MM.1S (cell line): ENCODE measurements around the gene TSHZ2.

Experiments
- DNase-seq: peaks from one replicate; pipeline ENCODE4 v3.0.0-alpha.2; 2015
- H2AFZ ChIP-seq: fragments of 300-600 bp; sonication (generic); 2 replicates; pipeline ENCODE4 v1.6.0; 2016; ENCODE audit warnings: antibody characterized with exemption, low read length
- H3F3A ChIP-seq: fragments of 300-600 bp; sonication (generic); 2 replicates; pipeline ENCODE4 v1.6.1; 2016; ENCODE audit warnings: mild to moderate bottlenecking, antibody characterized with exemption, low read length, moderate library complexity, mixed read lengths; ENCODE audit not compliant: insufficient read depth
- H3K27ac ChIP-seq: fragments of 300-600 bp; sonication (generic); 2 replicates; pipeline ENCODE4 v1.5.1; 2016; ENCODE audit warnings: mild to moderate bottlenecking, low read length
- H3K27me3 ChIP-seq: fragments of 300-600 bp; sonication (generic); replicated peaks from 2 replicates; pipeline ENCODE4 v1.6.0; 2016; ENCODE audit warnings: low read length; ENCODE audit not compliant: insufficient read depth
- H3K36me3 ChIP-seq: fragments of 300-600 bp; sonication (generic); replicated peaks from 2 replicates; pipeline ENCODE4 v1.6.1; 2016; ENCODE audit warnings: mild to moderate bottlenecking, low read length, mixed read lengths; ENCODE audit not compliant: insufficient read depth
- H3K4me1 ChIP-seq: fragments of 300-600 bp; sonication (generic); 2 replicates; pipeline ENCODE4 v1.6.1; 2016; ENCODE audit warnings: low read length, mixed read lengths
- H3K4me2 ChIP-seq: fragments of 300-600 bp; sonication (generic); 2 replicates; pipeline ENCODE4 v1.6.0; 2016; ENCODE audit warnings: low read depth, low read length
- H3K4me3 ChIP-seq: fragments of 300-600 bp; sonication (generic); 2 replicates; pipeline ENCODE4 v1.5.1; 2016; ENCODE audit warnings: low read length, mixed read lengths
- H3K79me2 ChIP-seq: fragments of 300-600 bp; sonication (generic); 2 replicates; pipeline ENCODE4 v1.6.1; 2016; ENCODE audit warnings: mixed run types, low read length, mixed read lengths
- H3K9ac ChIP-seq: fragments of 300-600 bp; sonication (generic); 2 replicates; pipeline ENCODE4 v1.6.1; 2016; ENCODE audit warnings: low read length, mixed read lengths
- H3K9me2 ChIP-seq: fragments of 300-600 bp; sonication (generic); replicated peaks from 2 replicates; pipeline ENCODE4 v1.6.1; 2016; ENCODE audit warnings: mild to moderate bottlenecking, low read length, mixed read lengths; ENCODE audit not compliant: insufficient read depth
- H3K9me3 ChIP-seq: fragments of 300-600 bp; sonication (generic); replicated peaks from 2 replicates; pipeline ENCODE4 v1.6.1; 2016; ENCODE audit warnings: mild to moderate bottlenecking, low read length, mixed read lengths; ENCODE audit not compliant: insufficient read depth
- H4K20me1 ChIP-seq: fragments of 300-600 bp; sonication (generic); 2 replicates; pipeline ENCODE4 v1.6.1; 2016; ENCODE audit warnings: mild to moderate bottlenecking, low read length, moderate library complexity, mixed read lengths; ENCODE audit not compliant: insufficient read depth
- CTCF ChIP-seq: fragments of 300-600 bp; sonication (generic); IDR thresholded peaks from 2 replicates; pipeline ENCODE4 v1.5.1; 2016; ENCODE audit warnings: antibody characterized with exemption, low read length, mixed read lengths
- EZH2 ChIP-seq: fragments of 300-600 bp; sonication (generic); optimal IDR thresholded peaks from 2 replicates; pipeline ENCODE3; 2017; ENCODE audit warnings: low read depth, mild to moderate bottlenecking, antibody characterized with exemption, low read length, mixed read lengths
- EZH2phosphoT487 ChIP-seq: fragments of 300-600 bp; sonication (generic); IDR thresholded peaks from 2 replicates; pipeline ENCODE4 v1.6.1; 2018; ENCODE audit warnings: antibody characterized with exemption, low read length

TSHZ2 gene

DNA sequence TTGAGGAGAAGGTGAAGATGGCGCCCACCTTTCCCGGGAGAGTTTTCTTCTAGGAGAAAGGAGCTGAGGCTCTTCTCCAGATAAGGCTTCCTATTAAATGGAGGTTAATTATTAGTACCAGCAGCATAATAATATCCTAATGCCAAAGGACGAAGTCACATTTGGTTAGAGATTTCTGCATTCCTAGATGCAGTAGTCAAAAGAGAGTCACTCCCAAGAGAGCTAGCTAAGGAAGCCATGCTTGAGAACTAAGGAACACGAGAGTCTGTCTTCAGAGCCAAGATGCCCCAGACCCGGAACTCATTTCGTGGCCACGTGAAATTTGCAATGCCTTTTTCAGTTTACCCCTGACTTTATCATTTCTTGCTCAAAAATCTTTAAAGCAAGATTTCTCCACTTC, 132.7 kb downstream of the TSHZ2 start:
- Histone ChIP-seq H3K27ac (no peak overlapping the region), H2AFZ (no peak overlapping the region), H4K20me1 (no peaks in the 10 kb centered on the region), H3K4me3 (no peak overlapping the region), H3K4me1 (no peaks in the 10 kb centered on the region), H3F3A (no peaks in the 10 kb centered on the region), H3K27me3 (no peaks in the 10 kb centered on the region), H3K9me2 (no peaks in the 10 kb centered on the region), H3K36me3 (no peaks in the 10 kb centered on the region), H3K4me2 (no peak overlapping the region), H3K9me3 (no peaks in the 10 kb centered on the region), H3K79me2 (no peaks in the 10 kb centered on the region), H3K9ac (no peak overlapping the region)
- DNase-seq = no peak
- TF ChIP-seq CTCF (no peak), EZH2 (no peak), EZH2phosphoT487 (no peak)

DNA sequence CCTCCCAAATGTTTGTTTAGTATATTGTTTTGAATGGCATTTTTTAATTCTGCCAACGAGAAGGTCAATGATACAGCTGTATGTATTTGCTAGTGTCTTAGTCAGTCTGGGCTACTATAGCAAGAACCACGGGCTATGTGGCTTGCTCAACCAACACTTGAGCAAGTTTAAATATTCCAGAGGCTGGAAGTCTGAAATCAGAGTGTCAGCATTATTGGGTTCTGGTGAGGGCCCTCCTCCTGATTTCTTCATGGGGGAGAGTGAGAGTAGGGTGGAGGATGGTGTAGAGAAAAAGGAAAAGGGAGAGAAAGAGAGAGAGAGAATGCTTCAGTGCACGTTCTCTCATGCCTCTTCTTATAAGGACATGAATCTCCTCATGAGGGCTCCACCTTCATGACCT, 144.6 kb downstream of the TSHZ2 start:
- H3K27ac ChIP-seq = no peak overlapping the region
- TF ChIP-seq CTCF (no peak), EZH2phosphoT487 (no peak), EZH2 (no peak)

GRCh38 chr20:53122853-53123252, 150.7 kb downstream of the TSHZ2 start:
- TF ChIP-seq EZH2phosphoT487 (no peak), EZH2 (no peak), CTCF (no peak)
- Histone ChIP-seq H3K79me2 (no peaks in the 10 kb centered on the region), H3F3A (no peaks in the 10 kb centered on the region), H3K27me3 (no peaks in the 10 kb centered on the region), H4K20me1 (no peaks in the 10 kb centered on the region), H3K36me3 (no peaks in the 10 kb centered on the region), H3K9me3 (no peaks in the 10 kb centered on the region), H3K4me3 (no peak overlapping the region), H2AFZ (no peak overlapping the region), H3K9ac (no peak overlapping the region), H3K27ac (no peak overlapping the region), H3K4me2 (no peak overlapping the region), H3K9me2 (no peaks in the 10 kb centered on the region), H3K4me1 (no peaks in the 10 kb centered on the region)
- no peak for DNase-seq

More for the DNA sequence above, 144.6 kb downstream of the TSHZ2 start:
- Histone ChIP-seq H3K4me2 (no peak overlapping the region), H3F3A (no peaks in the 10 kb centered on the region), H3K9me2 (no peaks in the 10 kb centered on the region), H3K79me2 (no peaks in the 10 kb centered on the region), H2AFZ (no peak overlapping the region), H4K20me1 (no peaks in the 10 kb centered on the region), H3K9me3 (no peaks in the 10 kb centered on the region), H3K36me3 (no peaks in the 10 kb centered on the region), H3K4me1 (no peaks in the 10 kb centered on the region), H3K27me3 (no peaks in the 10 kb centered on the region), H3K9ac (no peak overlapping the region), H3K4me3 (no peak overlapping the region)
- DNase-seq = no peak
